ENCODE results near the gene ZNF485. TPM values are rescaled to one million over a fixed set of nuclear protein-coding genes. Genes with fewer than 3 reads are reported as not detected.
"Not testable (repeated sequence)": the region's sequence is repeated elsewhere in the genome, so short reads cannot be mapped to it uniquely, and the experiment has no call there.

ZNF485 gene
- total RNA-seq, 6 experiments from 2014 or later: 2.3 to 3.0 (median 2.7) TPM

- H3K4me1 Mint-ChIP-seq (ENCODE audit: low read depth): peaks cover 14% of the 10 kb centered on the region
- H3K36me3 Mint-ChIP-seq (ENCODE audit: low read depth): no peaks in the 10 kb centered on the region
- no peak for TF ChIP-seq CTCF (IDR thresholded peaks at IDR 0.05)
- H3K27me3 Mint-ChIP-seq (ENCODE audit: insufficient read depth): peaks cover 2% of the 10 kb centered on the region
- no peak overlapping the region for H3K4me3 Mint-ChIP-seq
- DNase-seq: peak; percentile 44
- H3K27ac Mint-ChIP-seq: peak overlapping the region; percentile 71
- H3K9me3 Mint-ChIP-seq: no peaks in the 10 kb centered on the region
Measured at GRCh38 chr10:43585046-43585445, 21.2 kb upstream of the ZNF485 start.

- no peak for DNase-seq
- H3K27ac Mint-ChIP-seq: no peak overlapping the region
- H3K9me3 Mint-ChIP-seq: no peaks in the 10 kb centered on the region
- peaks cover 2% of the 10 kb centered on the region for H3K27me3 Mint-ChIP-seq (ENCODE audit: insufficient read depth)
- H3K36me3 Mint-ChIP-seq (ENCODE audit: low read depth): no peaks in the 10 kb centered on the region
- H3K4me1 Mint-ChIP-seq (ENCODE audit: low read depth): peaks cover 14% of the 10 kb centered on the region
- H3K4me3 Mint-ChIP-seq: no peak overlapping the region
- TF ChIP-seq CTCF (IDR thresholded peaks at IDR 0.05): no peak
Measured at GRCh38 chr10:43585981-43586729, 20.1 kb upstream of the ZNF485 start.

GRCh38 chr10:43586730-43587115 lies 19.5 kb upstream of the ZNF485 start:
- not testable (repeated sequence) for H3K27ac Mint-ChIP-seq; H3K36me3 Mint-ChIP-seq (ENCODE audit: low read depth); H3K27me3 Mint-ChIP-seq (ENCODE audit: insufficient read depth); H3K4me3 Mint-ChIP-seq; DNase-seq; H3K9me3 Mint-ChIP-seq
- peaks cover 14% of the 10 kb centered on the region for H3K4me1 Mint-ChIP-seq (ENCODE audit: low read depth)

- H3K9me3 Mint-ChIP-seq: peaks cover 8% of the 10 kb centered on the region
- TF ChIP-seq CTCF (IDR thresholded peaks at IDR 0.05): no peak
- peaks cover 8% of the 10 kb centered on the region for H3K27me3 Mint-ChIP-seq (ENCODE audit: insufficient read depth)
- no peak overlapping the region for H3K4me3 Mint-ChIP-seq
- no peak overlapping the region for H3K27ac Mint-ChIP-seq
- peaks cover 9% of the 10 kb centered on the region for H3K36me3 Mint-ChIP-seq (ENCODE audit: low read depth)
- peaks cover 19% of the 10 kb centered on the region for H3K4me1 Mint-ChIP-seq (ENCODE audit: low read depth)
- DNase-seq: no peak
Measured at GRCh38 chr10:43591303-43591904, 14.8 kb upstream of the ZNF485 start.

- TF ChIP-seq CTCF (IDR thresholded peaks at IDR 0.05): no peak
- Mint-ChIP-seq H3K36me3 (ENCODE audit: low read depth) (peaks cover 9% of the 10 kb centered on the region), H3K9me3 (peaks cover 8% of the 10 kb centered on the region), H3K27me3 (ENCODE audit: insufficient read depth) (peaks cover 6% of the 10 kb centered on the region; the same call in 1 of the 2 replicates), H3K4me3 (peak overlapping the region; percentile 91), H3K4me1 (ENCODE audit: low read depth) (peaks cover 23% of the 10 kb centered on the region), H3K27ac (peak overlapping the region; percentile 85)
- DNase-seq: no peak
Measured at GRCh38 chr10:43594944-43595589, 11.2 kb upstream of the ZNF485 start.
